IMR-90 (cell line): ENCODE results near the gene EPN2. TPM values are rescaled to one million over a fixed set of nuclear protein-coding genes. Genes with fewer than 3 reads are reported as not detected.
A peak's percentile ranks its signal among the peaks of the same experiment; 100 is the strongest.

ENCODE experiments used
- ATAC-seq: fragments of 200-7000 bp; cut with Tn5 transposase; 2 replicates; pipeline ENCODE4 v1.9.1; 2020; ENCODE audit warnings: low read depth, mild to moderate bottlenecking, moderate library complexity
- BruUV-seq: library from RNA; stranded (reverse); fragments of 400-500 nt; replicated peaks from 2 replicates; lab custom pipeline; 2021; lab: Mats Ljungman, UMichigan
- CTCF ChIA-PET: fragments of 300-600 bp; formaldehyde crosslinking; extraction: SDS; loops from one replicate; lab custom pipeline; 2021; ENCODE audit warnings: antibody characterized with exemption; lab: Yijun Ruan, JAX
- POLR2A ChIA-PET: fragments of 300-600 bp; sonication (Branson Sonifier 250); formaldehyde crosslinking; loops from one replicate; lab custom pipeline; 2022; ENCODE audit warnings: antibody characterized with exemption; ENCODE audit not compliant: unreplicated experiment; lab: Charles Lee
- DNase-seq: peaks from one replicate; pipeline ENCODE4 v3.0.0; 2013
- H2AFZ ChIP-seq: replicated peaks from 2 replicates; pipeline ENCODE3; 2013; ENCODE audit warnings: low read length, mild to moderate bottlenecking; ENCODE audit not compliant: poor library complexity
- H2AK5ac ChIP-seq: 2 replicates; pipeline ENCODE4 v1.6.1; 2013; ENCODE audit warnings: low read depth, low read length, inconsistent platforms
- H2AK9ac ChIP-seq: replicated peaks from 2 replicates; pipeline ENCODE3; 2013; ENCODE audit warnings: mild to moderate bottlenecking, low read depth, low read length, moderate library complexity; ENCODE audit not compliant: poor library complexity
- H2BK120ac ChIP-seq: 2 replicates; pipeline ENCODE4 v1.6.1; 2013; ENCODE audit warnings: low read depth, low read length, inconsistent platforms
- H2BK15ac ChIP-seq: 3 replicates; pipeline ENCODE4 v1.6.1; 2013; ENCODE audit warnings: low read depth, low read length, inconsistent platforms
- H2BK20ac ChIP-seq: 2 replicates; pipeline ENCODE4 v1.6.1; 2013; ENCODE audit warnings: low read depth, mild to moderate bottlenecking, inconsistent platforms, low read length, moderate library complexity
- H2BK5ac ChIP-seq: 2 replicates; pipeline ENCODE4 v1.6.1; 2013; ENCODE audit warnings: mild to moderate bottlenecking, low read depth, low read length, inconsistent platforms; ENCODE audit not compliant: poor library complexity, severe bottlenecking
- H3K14ac ChIP-seq: replicated peaks from 2 replicates; pipeline ENCODE4 v1.6.1; 2013; ENCODE audit warnings: low read depth, low read length, inconsistent platforms
- H3K18ac ChIP-seq: 2 replicates; pipeline ENCODE4 v1.6.1; 2013; ENCODE audit warnings: low read depth, low read length, control low read depth
- H3K23ac ChIP-seq: 2 replicates; pipeline ENCODE4 v1.6.1; 2013; ENCODE audit warnings: low read depth, low read length, inconsistent platforms
- H3K27ac ChIP-seq: 2 replicates; pipeline ENCODE4 v1.5.1; 2013; ENCODE audit warnings: mild to moderate bottlenecking, control low read depth, low read length; ENCODE audit not compliant: insufficient read depth
- H3K27me3 ChIP-seq: 2 replicates; pipeline ENCODE4 v1.6.1; 2013; ENCODE audit warnings: low read length; ENCODE audit not compliant: control insufficient read depth, insufficient read depth
- H3K36me3 ChIP-seq: 2 replicates; pipeline ENCODE4 v1.6.1; 2013; ENCODE audit warnings: low read length, mixed read lengths; ENCODE audit not compliant: control insufficient read depth, insufficient read depth
- H3K4ac ChIP-seq: 2 replicates; pipeline ENCODE4 v1.6.1; 2013; ENCODE audit warnings: low read depth, low read length, inconsistent platforms
- H3K4me1 ChIP-seq: 2 replicates; pipeline ENCODE4 v1.6.1; 2013; ENCODE audit warnings: low read length, mixed read lengths; ENCODE audit not compliant: control insufficient read depth, insufficient read depth
- H3K4me2 ChIP-seq: 2 replicates; pipeline ENCODE4 v1.6.1; 2013; ENCODE audit warnings: low read depth, mild to moderate bottlenecking, control low read depth, low read length, moderate library complexity
- H3K4me3 ChIP-seq: 2 replicates; pipeline ENCODE4 v1.5.1; 2013; ENCODE audit warnings: low read depth, mild to moderate bottlenecking, control low read depth, low read length, moderate library complexity; ENCODE audit not compliant: insufficient read depth
- H3K56ac ChIP-seq: 2 replicates; pipeline ENCODE4 v1.6.1; 2013; ENCODE audit warnings: low read length, inconsistent platforms; ENCODE audit not compliant: insufficient read depth; ENCODE audit errors: extremely low read depth
- H3K79me1 ChIP-seq, 2 experiments: 2 replicates each; pipeline ENCODE4 v1.6.1; 2013; ENCODE audit warnings: low read length in 2 of 2, inconsistent platforms in 1 of 2, low read depth in 1 of 2
- H3K9ac ChIP-seq: 2 replicates; pipeline ENCODE4 v1.6.1; 2013; ENCODE audit warnings: low read depth, low read length, control low read depth
- H3K9me1 ChIP-seq: 2 replicates; pipeline ENCODE4 v1.6.1; 2013; ENCODE audit warnings: low read length, inconsistent platforms; ENCODE audit not compliant: insufficient read depth
- H3K9me3 ChIP-seq: 2 replicates; pipeline ENCODE4 v1.6.1; 2013; ENCODE audit warnings: low read length; ENCODE audit not compliant: control insufficient read depth, insufficient read depth
- H4K20me1 ChIP-seq: 2 replicates; pipeline ENCODE4 v1.6.1; 2013; ENCODE audit warnings: low read length, inconsistent platforms; ENCODE audit not compliant: insufficient read depth
- H4K5ac ChIP-seq: 2 replicates; pipeline ENCODE4 v1.6.1; 2013; ENCODE audit warnings: mild to moderate bottlenecking, low read depth, low read length, control low read depth
- H4K8ac ChIP-seq, 2 experiments: 2 replicates each; pipeline ENCODE4 v1.6.1; 2013; ENCODE audit warnings: low read depth in 2 of 2, low read length in 2 of 2, control low read depth in 1 of 2, inconsistent platforms in 1 of 2
- H4K91ac ChIP-seq: 2 replicates; pipeline ENCODE4 v1.6.1; 2013; ENCODE audit warnings: low read depth, low read length, inconsistent platforms; ENCODE audit not compliant: insufficient read depth
- CEBPB ChIP-seq: IDR thresholded peaks from 2 replicates; pipeline ENCODE4 v1.6.1; 2012; ENCODE audit warnings: low read depth, low read length, improper control_type of control experiment
- CTCF ChIP-seq: conservative IDR thresholded peaks from 2 replicates; pipeline ENCODE4 v1.5.1; 2012; ENCODE audit warnings: mild to moderate bottlenecking, low read depth, low read length, improper control_type of control experiment
- POLR2A ChIP-seq: IDR thresholded peaks from 2 replicates; pipeline ENCODE4 v1.6.1; 2012; ENCODE audit warnings: mild to moderate bottlenecking, low read depth, low read length
- RCOR1 ChIP-seq: IDR thresholded peaks from 2 replicates; pipeline ENCODE4 v1.6.1; 2012; ENCODE audit warnings: mild to moderate bottlenecking, low read length, improper control_type of control experiment; ENCODE audit not compliant: insufficient replicate concordance
- WGBS, 2 experiments: methylation state at CpG; one replicate each; pipeline versions ENCODE4 v1.1.5 to v1.1.7; 2013; ENCODE audit warnings: missing lambda C conversion rate in 2 of 2; ENCODE audit not compliant: insufficient read length in 1 of 2; ENCODE audit errors: extremely low coverage in 2 of 2; 5-methylcytosine and 5-hydroxymethylcytosine counted together
- dilution Hi-C: fragments of 300-500 bp; cut with HindIII; formaldehyde crosslinking; loops from one replicate; pipeline ENCODE4 v1.14.3; 2018; ENCODE audit warnings: low sequenced_read_pairs; ENCODE audit not compliant: unreplicated experiment
- in situ Hi-C: fragments of 300-500 bp; cut with MboI; formaldehyde crosslinking; loops from 3 replicates; pipeline ENCODE4 v1.14.3; 2019; ENCODE audit warnings: low sequenced_read_pairs, inconsistent platforms, mixed read lengths
- intact Hi-C: fragments of 100-400 bp; cut with micrococcal nuclease; formaldehyde crosslinking; loops from 2 replicates; pipeline ENCODE4 v1.10.0; 2022
- polyA plus RNA-seq, 3 experiments: library from polyadenylated mRNA; depleted of rRNA; stranded (reverse); fragments of >200 nt; gene quantifications; 2 replicates each; pipeline ENCODE4 v1.2.3, GENCODE V29; 2012; ENCODE audit warnings: low replicate concordance in 1 of 3
- total RNA-seq: library from RNA; depleted of rRNA; stranded (reverse); fragments of >200 nt; gene quantifications from 2 replicates; pipeline ENCODE4 v1.2.3, GENCODE V29; 2012

Gene EPN2
- total and polyA plus RNA-seq, 2 of the 4 experiments (the other 2 are of a cell fraction): 14.9 to 25.3 TPM

- no peak overlapping the region for H3K14ac ChIP-seq
- H2BK5ac ChIP-seq: no peak overlapping the region
- BruUV-seq: no TSS peak
- H4K20me1 ChIP-seq: no peaks in the 10 kb centered on the region
- peak overlapping the region; percentile 60 for H2AK9ac ChIP-seq
- H4K8ac ChIP-seq: peak overlapping the region in 1 of 2 experiments; percentile 73; a peak in 3 of 4 replicates
- H3K27me3 ChIP-seq: no peaks in the 10 kb centered on the region
- no peak overlapping the region for H3K9ac ChIP-seq
- peaks cover 1% of the 10 kb centered on the region; the same call in 1 of the 2 replicates for H3K36me3 ChIP-seq
- no peaks in the 10 kb centered on the region for H3K9me3 ChIP-seq
- ATAC-seq: no peak
- no CpG with 5 or more reads among the region's 14 CpGs for WGBS, 2 experiments
- H3K27ac ChIP-seq: no peak overlapping the region
- peaks cover 9% of the 10 kb centered on the region for H3K9me1 ChIP-seq
- DNase-seq: no peak
- no peak overlapping the region for H3K18ac ChIP-seq
- peaks cover 10% of the 10 kb centered on the region for H3K4me1 ChIP-seq
- in situ Hi-C loops (loop anchor here (5.0 kb wide), 2 partner anchors 84 to 399 kb away; no protein-coding TSS in a partner anchor), intact Hi-C loops (loop anchor here (1.0 to 5.0 kb wide), 4 partner anchors 84 to 403 kb away; partner anchors contain the start of gene ALDH3A2), dilution Hi-C loops (no loop called here)
- peak overlapping the region; percentile 23; the same call in 1 of the 2 replicates for H2BK120ac ChIP-seq
- peak overlapping the region; percentile 77; the same call in 1 of the 2 replicates for H3K4me3 ChIP-seq
- H3K23ac ChIP-seq: no peak overlapping the region
- H4K5ac ChIP-seq: no peak overlapping the region
- peak overlapping the region; percentile 99 for H2AFZ ChIP-seq
- no peak for TF ChIP-seq POLR2A
- no peak for TF ChIP-seq CTCF
- no peak for TF ChIP-seq CEBPB
- no peak for TF ChIP-seq RCOR1
- no peak overlapping the region for H2BK20ac ChIP-seq
- peak overlapping the region; percentile 18; the same call in 1 of the 2 replicates for H3K4me2 ChIP-seq
- H3K4ac ChIP-seq: no peak overlapping the region
- POLR2A ChIA-PET: interaction anchor here (0.7 to 0.8 kb wide), 2 partner anchors 14 to 86 kb away, joined by 3 read pairs; no protein-coding TSS in a partner anchor
- CTCF ChIA-PET: interaction anchor here (0.7 to 2.2 kb wide), 12 partner anchors 9 to 408 kb away, joined by 3 to 44 read pairs (median 6); partner anchors contain the start of genes MAPK7, MFAP4 and RNF112
- H4K91ac ChIP-seq: peak overlapping the region; percentile 81; the same call in 1 of the 2 replicates
- no peak overlapping the region for H3K56ac ChIP-seq
- no peak overlapping the region for H2AK5ac ChIP-seq
- peaks cover 4 to 11% of the 10 kb centered on the region in 2 experiments; a peak in 3 of 4 replicates for H3K79me1 ChIP-seq
- H2BK15ac ChIP-seq: no peak overlapping the region
Measured at GRCh38 chr17:19363114-19363438, 125.9 kb downstream of the EPN2 start.
